Keratinocyte (primary cell): ENCODE data around the gene STRBP.

Source experiments
- CTCF ChIP-seq, 3 experiments: IDR thresholded peaks in 1 of 3; conservative IDR thresholded peaks in 1 of 3; optimal IDR thresholded peaks in 1 of 3; 2 replicates in 2 of 3; 3 replicates in 1 of 3; pipeline versions ENCODE3 to v1.5.1; 2011; ENCODE audit warnings: low read length in 3 of 3, mild to moderate bottlenecking in 3 of 3, moderate library complexity in 2 of 3, control low read depth in 1 of 3, inconsistent platforms in 1 of 3; ENCODE audit not compliant: insufficient read depth in 2 of 3; ENCODE audit errors: extremely low read depth in 1 of 3
- EZH2 ChIP-seq: IDR thresholded peaks from one replicate; pipeline ENCODE4 v1.6.1; 2012; ENCODE audit warnings: inconsistent platforms, mild to moderate bottlenecking, low read length, moderate library complexity

- no peak for TF ChIP-seq CTCF (optimal IDR thresholded peaks at IDR 0.05 in 1 of 3, IDR thresholded peaks at IDR 0.05 in 1 of 3, conservative IDR thresholded peaks at IDR 0.05 in 1 of 3; ENCODE audit: extremely low read depth in 1 of 3, insufficient read depth in 2 of 3, low read length in 3 of 3)
- TF ChIP-seq EZH2, result no peak
Measured at GRCh38 chr9:123314617-123315016, 46.2 kb upstream of the STRBP start.
